Heart right ventricle (tissue), 16 donors: ENCODE results near the gene TECR. TPM values are rescaled to one million over a fixed set of nuclear protein-coding genes. Genes with fewer than 3 reads are reported as not detected.

Source experiments
- ATAC-seq, 8 donors: fragments of 200-7000 bp; cut with Tn5 transposase; one replicate each; pipeline ENCODE4 v1.9.1; 2020; ENCODE audit warnings: mild to moderate bottlenecking in 8 of 8, moderate library complexity in 8 of 8, moderate number of reproducible peaks in 1 of 8
- DNase-seq, 2 donors: peaks; one replicate each; pipeline ENCODE4 v3.0.0-alpha.2; 2020
- H3K27ac ChIP-seq, 10 donors: fragments of 200-600 bp; sonication (generic) in 2 of 10; one replicate each; pipeline versions ENCODE4 v1.5.0 to v1.8.0; 2020 to 2022; ENCODE audit warnings: mild to moderate bottlenecking in 3 of 10
- H3K27me3 ChIP-seq, 7 donors: fragments of 200-600 bp; one replicate each; pipeline ENCODE4 v1.8.0; 2021 to 2022; ENCODE audit warnings: mild to moderate bottlenecking in 2 of 7
- H3K36me3 ChIP-seq, 9 donors: fragments of 200-600 bp; sonication (generic) in 1 of 9; one replicate each; pipeline versions ENCODE4 v1.5.0 to v1.8.0; 2020 to 2022; ENCODE audit warnings: mild to moderate bottlenecking in 2 of 9
- H3K4me1 ChIP-seq, 9 donors: fragments of 200-600 bp; sonication (generic) in 1 of 9; one replicate each; pipeline versions ENCODE4 v1.5.0 to v1.8.0; 2020 to 2022; ENCODE audit warnings: mild to moderate bottlenecking in 4 of 9
- H3K4me3 ChIP-seq, 10 donors: fragments of 200-600 bp; sonication (generic) in 2 of 10; one replicate each; pipeline versions ENCODE4 v1.5.0 to v1.8.0; 2020 to 2022; ENCODE audit warnings: mild to moderate bottlenecking in 7 of 10, moderate library complexity in 2 of 10
- H3K9me3 ChIP-seq, 11 donors: fragments of 200-600 bp in 10 of 11; sonication (generic) in 2 of 11; one replicate each; pipeline versions ENCODE4 v1.5.0 to v1.8.0; 2013 to 2022; ENCODE audit warnings: mild to moderate bottlenecking in 2 of 11, control low read depth in 1 of 11, moderate library complexity in 1 of 11
- WGBS, 2 donors: extraction: QIAGEN DNeasy Blood & Tissue Kit; methylation state at CpG; one replicate each; pipeline ENCODE4 v1.1.7; 2013; ENCODE audit warnings: inconsistent platforms in 1 of 2; 5-methylcytosine and 5-hydroxymethylcytosine counted together
- intact Hi-C, 10 donors: fragments of 100-400 bp; cut with DNase I; formaldehyde crosslinking; loops; one replicate each; pipeline versions ENCODE4 v1.11.1 to v1.14.2; 2022
- polyA plus RNA-seq, 2 donors: library from polyadenylated mRNA; stranded (reverse); fragments of 200-250 nt; gene quantifications; one replicate each; pipeline ENCODE4 v1.2.3, GENCODE V29; 2013
- total RNA-seq, 10 donors: library from RNA; stranded (reverse); fragmentation: NEBNext Ultra II Directional in 3 of 10; extraction: Animal tissue kit (Norgen Biotek cat#: 25700) in 3 of 10; gene quantifications; one replicate each; pipeline versions ENCODE4 v1.2.1 to v1.2.4, GENCODE V29; 2021 to 2023
- TF ChIP-seq, protein P1 (sequence below), 9 donors: fragments of 200-600 bp; sonication (generic) in 2 of 9; IDR thresholded peaks; one replicate each; pipeline versions ENCODE4 v1.5.0 to v1.8.0; 2021 to 2022; ENCODE audit warnings: antibody characterized with exemption in 9 of 9, mild to moderate bottlenecking in 5 of 9, moderate library complexity in 1 of 9
- donor health status: Arrhythmogenic right ventricular cardiomyopathy.
- donor health status: ischemic (EF 13 %, LVEDD 7.1; RV severe dilation, severe dysfunction).
- donor health status: healthy with polysubstance abuse.
- donor health status: DM: no; HTN: yes; CAD: no.
- donor health status: DM: no; HTN: no; CAD: no.
- donor health status: ischemic (EF 25% LVEDD 6.9; RV normal size, moderate dysfunction).
- donor health status: ischemic (EF 25% LVEDD 5.7; RV mildly dilated, moderate dysfunction).
- donor health status: healthy.
- donor health status: DM: yes; HTN: yes; CAD: no.
- donor health status: Ischemic cardiomyopathy.
- donor health status: ischemic (EF 35%, LVEDD 5.7; RV mildly dilated, moderate dysfunction).
- donor health status: nonischemic (EF 11% LVEDD 7.7; RV severe dilation, severe dysfunction).
- donor health status: DM: yes; HTN: yes; CAD: no.
- donor health status: PGD.
- donor health status: ischemic (EF 29% LVEDD 5.4; RV normal size, mild dysfunction).
- donor health status: nonischemic (EF 23%, LVEDD 6.1; RV moderate dilation, normal function).

Gene TECR
- total and polyA plus RNA-seq, 12 donors = 61.4 to 194 (median 75.7) TPM

DNA sequence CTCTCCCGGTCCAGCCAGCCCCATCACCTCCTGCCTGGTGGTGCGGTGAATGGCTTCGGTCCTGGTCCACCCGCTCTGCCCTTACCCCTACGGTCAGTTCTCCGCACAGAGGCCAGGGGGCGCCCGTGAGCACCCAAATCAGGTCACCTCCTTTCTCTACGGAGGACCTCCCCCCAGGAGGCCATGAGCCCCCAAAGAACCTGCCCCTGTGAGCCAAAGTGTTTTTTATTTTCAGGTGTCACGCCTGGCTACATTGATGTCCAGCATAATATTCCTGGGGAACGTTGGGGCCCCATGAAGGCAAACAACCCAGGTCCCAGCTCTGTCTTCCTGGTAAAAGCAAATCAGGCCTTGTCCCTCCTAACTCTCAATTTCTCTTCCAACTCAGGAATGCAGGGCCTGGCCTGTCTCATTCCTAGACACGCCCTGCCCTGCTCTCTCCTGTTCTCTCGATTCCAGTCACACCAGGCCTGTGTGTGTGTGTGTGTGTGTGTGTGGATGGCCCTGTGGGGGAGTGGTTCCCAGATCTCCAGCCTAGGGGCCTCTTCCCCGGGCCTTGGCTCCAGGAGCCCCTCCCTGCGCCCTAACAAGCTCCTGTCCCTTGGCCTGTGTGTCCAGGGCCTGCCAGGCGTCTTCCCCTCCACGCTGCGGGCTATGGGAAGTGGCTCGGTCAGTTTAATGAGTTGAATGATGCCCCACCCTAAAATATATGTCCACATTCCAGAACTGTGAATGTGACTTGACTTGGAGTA, 23.7 kb upstream of the TECR start:
- peaks cover 0 to 33% (median 2%) of the 10 kb centered on the region in 9 donors for H3K4me1 ChIP-seq
- no peak overlapping the region for H3K27ac ChIP-seq
- no peaks in the 10 kb centered on the region for H3K9me3 ChIP-seq
- DNase-seq (peak in 1 of 2 donors; percentile 51), ATAC-seq (peak in 6 of 8 donors; percentile 27 to 55 (median 46))
- intact Hi-C loops = no loop called here
- no peak overlapping the region for H3K4me3 ChIP-seq
- WGBS, 2 donors = 51 to 55% methylated on average over 19 of the region's 19 CpGs
- H3K27me3 ChIP-seq = peaks cover 0 to 4% (median 0%) of the 10 kb centered on the region in 7 donors
- TF ChIP-seq, protein P1, sequence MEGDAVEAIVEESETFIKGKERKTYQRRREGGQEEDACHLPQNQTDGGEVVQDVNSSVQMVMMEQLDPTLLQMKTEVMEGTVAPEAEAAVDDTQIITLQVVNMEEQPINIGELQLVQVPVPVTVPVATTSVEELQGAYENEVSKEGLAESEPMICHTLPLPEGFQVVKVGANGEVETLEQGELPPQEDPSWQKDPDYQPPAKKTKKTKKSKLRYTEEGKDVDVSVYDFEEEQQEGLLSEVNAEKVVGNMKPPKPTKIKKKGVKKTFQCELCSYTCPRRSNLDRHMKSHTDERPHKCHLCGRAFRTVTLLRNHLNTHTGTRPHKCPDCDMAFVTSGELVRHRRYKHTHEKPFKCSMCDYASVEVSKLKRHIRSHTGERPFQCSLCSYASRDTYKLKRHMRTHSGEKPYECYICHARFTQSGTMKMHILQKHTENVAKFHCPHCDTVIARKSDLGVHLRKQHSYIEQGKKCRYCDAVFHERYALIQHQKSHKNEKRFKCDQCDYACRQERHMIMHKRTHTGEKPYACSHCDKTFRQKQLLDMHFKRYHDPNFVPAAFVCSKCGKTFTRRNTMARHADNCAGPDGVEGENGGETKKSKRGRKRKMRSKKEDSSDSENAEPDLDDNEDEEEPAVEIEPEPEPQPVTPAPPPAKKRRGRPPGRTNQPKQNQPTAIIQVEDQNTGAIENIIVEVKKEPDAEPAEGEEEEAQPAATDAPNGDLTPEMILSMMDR (IDR thresholded peaks at IDR 0.05) = peak; percentile 35 to 73 (median 54)
- H3K36me3 ChIP-seq = no peaks in the 10 kb centered on the region

DNA sequence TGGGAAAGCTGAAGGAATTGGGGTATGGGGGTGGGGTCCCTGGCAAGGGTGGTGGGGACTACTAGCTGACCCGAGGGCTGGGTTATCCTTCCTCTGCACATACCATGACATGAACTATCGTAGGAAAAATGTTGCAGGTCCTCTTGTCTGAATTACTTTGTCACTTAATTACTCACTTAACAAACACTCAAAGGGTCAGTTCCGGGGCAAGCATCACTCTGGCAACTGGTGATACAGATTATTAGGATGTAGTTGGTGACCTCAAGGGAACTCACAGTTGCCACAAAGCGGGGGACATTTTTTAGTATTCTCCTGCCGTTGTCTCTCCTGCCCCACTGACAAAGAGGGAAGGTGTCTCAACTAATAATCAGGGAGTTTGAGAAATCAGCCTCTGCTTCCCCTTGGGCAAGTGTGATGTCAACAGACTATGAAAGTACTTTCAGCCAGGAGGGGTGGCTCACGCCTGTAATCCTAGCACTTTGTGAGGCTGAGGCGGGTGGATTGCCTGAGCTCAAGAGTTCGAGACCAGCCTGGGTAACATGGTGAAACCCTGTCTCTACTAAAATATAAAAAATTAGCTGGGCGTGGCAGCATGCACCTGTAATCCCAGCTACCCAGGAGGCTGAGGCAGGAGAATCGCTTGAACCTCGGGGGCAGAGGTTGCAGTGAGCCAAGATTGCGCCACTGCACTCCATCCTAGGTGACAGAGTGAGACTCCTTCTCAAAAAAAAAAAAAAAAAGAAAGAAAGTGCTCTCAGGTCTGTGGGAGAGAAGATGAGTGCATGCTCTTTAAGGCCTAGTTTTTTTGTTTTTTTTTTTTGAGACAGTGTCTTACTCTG, 21.5 kb upstream of the TECR start:
- TF ChIP-seq, protein P1 (IDR thresholded peaks at IDR 0.05) = no peak
- Histone ChIP-seq H3K36me3 (peaks cover 0 to under 1% (median 0%) of the 10 kb centered on the region in 9 donors), H3K4me3 (no peak overlapping the region), H3K27me3 (peaks cover 0 to 4% (median 0%) of the 10 kb centered on the region in 7 donors), H3K4me1 (peaks cover 0 to 42% (median 2%) of the 10 kb centered on the region in 9 donors), H3K9me3 (no peaks in the 10 kb centered on the region), H3K27ac (peak overlapping the region in 1 of 10 donors; percentile 53)
- 64 to 66% methylated on average over 12 of the region's 12 CpGs for WGBS, 2 donors
- ATAC-seq (no peak), DNase-seq (no peak)
- intact Hi-C loops = no loop called here

DNA sequence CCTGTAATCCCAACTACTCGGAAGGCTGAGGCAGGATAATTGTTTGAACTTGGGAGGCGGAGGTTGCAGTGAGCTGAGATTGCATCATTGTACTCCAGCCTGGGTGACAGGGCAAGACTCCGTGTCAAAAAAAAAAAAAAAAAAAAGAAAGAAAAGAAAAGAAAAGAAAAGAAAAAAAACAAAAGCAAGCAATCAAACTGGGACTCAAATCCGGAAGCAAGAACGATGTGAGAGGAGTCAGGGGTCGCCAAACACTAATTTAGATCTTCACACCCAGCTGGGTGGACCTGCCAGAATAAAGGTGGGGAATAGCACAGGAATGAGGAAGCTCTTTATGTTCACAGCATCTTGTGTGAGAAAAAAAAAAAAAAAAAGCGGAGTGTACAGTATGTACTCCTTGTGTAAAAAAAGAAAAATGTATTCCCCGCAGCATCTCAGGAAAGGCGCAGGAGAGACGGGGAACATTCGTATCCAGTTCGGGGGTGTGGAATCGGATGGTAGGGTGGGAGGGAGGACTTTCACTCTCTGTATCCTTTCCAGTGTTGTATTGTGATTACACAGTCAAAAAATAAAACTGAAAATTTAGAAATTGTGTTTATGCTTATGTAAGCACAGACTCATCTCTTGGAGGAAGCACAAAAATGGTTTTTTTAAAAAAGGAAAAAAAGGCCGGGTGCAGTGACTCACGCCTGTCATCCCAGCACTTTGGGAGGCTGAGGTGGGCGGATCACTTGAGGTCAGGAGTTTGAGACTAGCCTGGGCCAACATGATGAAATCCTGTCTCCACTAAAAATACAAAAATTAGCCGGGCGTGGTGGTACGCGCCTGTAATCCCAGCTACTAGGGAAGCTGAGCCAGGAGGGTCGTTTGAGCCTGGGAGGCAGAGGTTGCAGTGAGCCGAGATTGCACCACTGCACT, 18.8 kb upstream of the TECR start:
- ATAC-seq = peak; percentile 7 to 73 (median 55)
- intact Hi-C loops = no loop called here
- H3K9me3 ChIP-seq = no peaks in the 10 kb centered on the region
- peaks cover 6 to 57% (median 19%) of the 10 kb centered on the region in 9 donors for H3K4me1 ChIP-seq
- TF ChIP-seq, protein P1 (IDR thresholded peaks at IDR 0.05) = no peak
- peak in 1 of 2 donors; percentile 21 for DNase-seq
- peak overlapping the region in 3 of 10 donors; percentile 13 to 20 (median 20) for H3K4me3 ChIP-seq
- peak overlapping the region in 5 of 10 donors; percentile 35 to 77 (median 56) for H3K27ac ChIP-seq
- H3K27me3 ChIP-seq = no peaks in the 10 kb centered on the region
- peaks cover 0 to 27% (median 14%) of the 10 kb centered on the region in 9 donors for H3K36me3 ChIP-seq
- WGBS, 2 donors = 59 to 68% methylated on average over 22 of the region's 22 CpGs
